CD4-positive, alpha-beta T cell treated with Interleukin-17A for 1 hour (primary cell): ENCODE results near the gene CNIH2.
A peak's percentile ranks its signal among the peaks of the same experiment; 100 is the strongest.

Experiments
- DNase-seq: peaks from one replicate; pipeline ENCODE4 v3.0.0-alpha.2; 2020

CNIH2 gene

DNA sequence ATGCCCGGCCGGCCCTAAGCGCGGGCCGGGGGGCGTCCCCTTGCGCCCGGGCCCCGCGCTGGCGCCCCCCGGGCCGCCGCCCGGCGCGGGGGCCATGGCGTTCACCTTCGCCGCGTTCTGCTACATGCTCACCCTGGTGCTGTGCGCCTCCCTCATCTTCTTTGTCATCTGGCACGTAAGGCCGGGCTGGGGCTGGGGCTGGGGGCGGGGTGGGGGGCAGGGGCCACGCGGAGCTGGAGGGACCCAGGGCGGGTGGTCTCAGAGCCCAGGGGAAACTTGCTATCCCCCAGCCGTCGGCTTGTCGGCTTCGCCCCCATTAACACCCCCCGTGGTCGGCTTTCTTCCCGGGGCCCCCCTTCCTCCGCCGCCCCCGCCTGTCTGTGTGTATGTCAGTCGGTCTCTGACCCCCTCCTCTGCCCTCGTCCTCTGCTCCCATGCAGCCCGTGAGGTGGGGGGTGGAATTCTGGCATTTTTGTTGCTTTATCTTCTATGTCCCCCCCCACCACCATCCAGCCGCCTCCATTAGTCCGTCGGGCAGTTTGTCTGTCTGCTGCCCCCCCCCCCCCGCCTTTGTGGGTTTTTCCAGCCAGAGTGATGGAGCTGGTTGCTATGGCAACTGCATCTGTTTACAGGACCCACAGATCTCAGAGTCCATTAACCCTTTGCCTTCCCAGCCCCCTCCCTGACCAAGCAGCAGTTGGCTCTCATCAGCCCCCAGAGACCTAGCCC lies 552 bp downstream of the CNIH2 start:
- peak; percentile 72 for DNase-seq

DNA sequence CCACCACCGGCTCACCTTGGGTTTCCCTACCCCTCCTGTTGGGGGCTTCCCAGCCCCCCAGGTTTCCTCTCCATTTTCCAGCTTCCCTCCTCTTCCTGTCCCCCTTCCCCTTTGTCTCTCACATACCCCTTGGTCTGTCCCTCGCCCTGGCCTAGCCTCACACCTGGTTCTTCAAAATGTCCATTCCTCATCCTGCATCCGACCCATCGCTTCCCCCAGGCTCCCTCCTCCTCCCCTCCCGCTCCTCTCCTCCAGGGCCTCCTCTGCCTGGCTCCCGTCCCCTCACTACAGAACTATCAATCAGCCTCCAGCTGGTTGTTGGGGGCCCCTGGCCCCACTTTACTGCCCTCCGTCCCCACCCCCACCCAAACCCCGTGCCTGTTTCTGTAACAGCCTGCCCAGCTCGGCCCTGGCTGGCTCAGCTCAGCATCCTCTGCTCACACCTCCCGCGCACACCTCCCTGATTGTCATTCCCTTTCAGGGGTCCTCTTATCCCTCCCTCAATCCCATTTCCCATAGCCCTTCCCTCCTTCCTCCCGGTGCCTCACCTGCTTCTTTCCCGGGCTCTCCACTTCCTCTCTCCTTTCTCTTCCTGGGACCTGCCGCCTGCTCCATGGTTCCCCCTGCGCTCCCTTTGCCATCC lies 1.2 kb downstream of the CNIH2 start:
- DNase-seq = no peak

- DNase-seq = no peak
Observed at GRCh38 chr11:66280428-66280827, 2.5 kb downstream of the CNIH2 start.

GRCh38 chr11:66281001-66281400 lies 3.0 kb downstream of the CNIH2 start:
- no peak for DNase-seq

DNA sequence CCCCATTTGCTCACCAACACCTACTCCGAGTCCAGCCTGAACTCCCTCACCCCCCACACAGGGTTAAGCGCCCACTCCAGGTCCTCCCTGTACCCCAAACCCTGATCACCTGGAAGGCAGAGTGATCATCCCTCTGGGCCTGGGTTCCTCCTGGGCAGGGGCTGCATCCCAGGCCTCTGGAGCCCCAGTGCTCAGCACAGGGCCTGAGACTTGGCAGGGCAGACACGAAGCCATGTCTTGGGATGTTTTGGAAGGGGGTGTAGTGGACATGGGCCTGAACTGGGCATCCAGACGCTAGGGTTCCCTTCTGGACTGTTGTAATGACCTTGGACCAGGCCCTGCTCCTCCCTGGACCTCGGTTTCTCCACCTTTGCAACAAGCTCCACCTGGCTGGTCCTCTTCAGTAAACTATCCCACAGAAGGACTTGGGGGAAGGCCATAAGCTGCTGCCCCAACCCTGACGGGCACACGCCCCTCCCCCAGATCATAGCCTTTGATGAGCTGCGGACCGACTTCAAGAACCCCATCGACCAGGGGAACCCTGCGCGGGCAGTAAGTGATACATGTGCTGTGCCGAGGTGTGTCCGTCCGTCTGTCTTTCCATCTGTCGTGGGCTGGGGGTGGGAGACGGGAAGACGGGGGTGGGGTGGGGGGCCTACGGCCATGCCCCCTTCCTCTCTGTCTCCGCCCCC lies 3.9 kb downstream of the CNIH2 start:
- DNase-seq = no peak

- DNase-seq = peak; percentile 98
Observed at GRCh38 chr11:66282468-66283455, 4.8 kb downstream of the CNIH2 start.

DNA sequence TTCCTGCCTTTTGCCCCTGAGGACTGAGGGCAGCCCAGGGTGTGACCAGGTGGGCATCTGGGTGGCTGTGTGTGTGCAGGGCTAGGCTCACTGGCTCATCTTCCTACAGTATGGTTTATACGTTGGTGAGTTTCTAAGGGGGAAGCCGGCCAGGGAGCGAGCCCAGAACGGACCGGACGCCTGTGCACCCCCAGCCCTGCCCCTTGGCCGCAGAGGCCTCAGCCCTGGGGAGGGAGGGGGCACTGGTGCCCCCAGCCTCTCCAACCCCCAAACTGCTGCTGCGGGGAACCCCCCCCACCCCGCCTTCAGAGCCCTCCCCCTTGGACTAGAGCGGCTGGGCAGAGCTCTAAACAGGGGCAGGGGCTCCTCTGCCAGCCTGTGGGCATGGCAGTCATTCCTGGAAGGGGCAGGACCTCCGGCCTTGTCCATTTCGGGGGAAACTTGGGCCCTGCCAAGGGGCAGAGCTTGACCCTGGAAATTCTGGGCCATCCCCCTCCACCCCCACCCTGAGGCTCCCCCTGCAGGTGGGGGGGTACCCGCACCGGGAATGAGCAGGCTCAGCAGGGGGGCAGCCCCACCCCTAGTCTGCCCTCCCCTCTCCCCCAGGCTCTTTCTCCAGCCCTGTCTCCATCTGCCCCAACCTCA lies 5.6 kb downstream of the CNIH2 start:
- DNase-seq = no peak

DNA sequence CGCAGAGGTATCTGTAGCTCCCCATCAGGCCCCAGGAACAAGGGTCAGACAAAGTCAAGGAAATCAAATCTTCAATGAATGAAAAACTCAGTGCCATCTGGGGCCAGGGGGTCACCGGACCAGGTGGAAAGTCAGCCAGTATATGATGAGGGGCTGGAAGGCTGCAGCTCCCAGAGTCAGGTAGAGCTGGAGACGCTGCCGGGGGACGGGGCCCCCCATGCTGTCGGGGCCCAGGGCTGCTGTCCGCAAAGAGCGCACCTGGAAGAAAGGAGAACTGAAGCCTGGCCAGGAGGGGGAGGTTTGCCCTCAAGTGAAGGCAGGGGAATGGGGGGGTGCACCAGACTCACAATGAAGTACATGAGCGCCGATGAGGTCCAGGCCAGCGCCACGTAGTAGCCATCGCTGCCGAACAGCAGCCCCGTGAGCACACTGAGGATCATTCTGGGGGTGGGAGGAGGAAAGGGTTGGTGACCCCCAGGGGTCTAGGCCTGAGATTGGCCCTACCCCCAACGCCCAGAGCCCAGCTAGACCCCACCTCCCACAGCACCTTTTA lies 6.6 kb downstream of the CNIH2 start:
- DNase-seq = no peak

DNA sequence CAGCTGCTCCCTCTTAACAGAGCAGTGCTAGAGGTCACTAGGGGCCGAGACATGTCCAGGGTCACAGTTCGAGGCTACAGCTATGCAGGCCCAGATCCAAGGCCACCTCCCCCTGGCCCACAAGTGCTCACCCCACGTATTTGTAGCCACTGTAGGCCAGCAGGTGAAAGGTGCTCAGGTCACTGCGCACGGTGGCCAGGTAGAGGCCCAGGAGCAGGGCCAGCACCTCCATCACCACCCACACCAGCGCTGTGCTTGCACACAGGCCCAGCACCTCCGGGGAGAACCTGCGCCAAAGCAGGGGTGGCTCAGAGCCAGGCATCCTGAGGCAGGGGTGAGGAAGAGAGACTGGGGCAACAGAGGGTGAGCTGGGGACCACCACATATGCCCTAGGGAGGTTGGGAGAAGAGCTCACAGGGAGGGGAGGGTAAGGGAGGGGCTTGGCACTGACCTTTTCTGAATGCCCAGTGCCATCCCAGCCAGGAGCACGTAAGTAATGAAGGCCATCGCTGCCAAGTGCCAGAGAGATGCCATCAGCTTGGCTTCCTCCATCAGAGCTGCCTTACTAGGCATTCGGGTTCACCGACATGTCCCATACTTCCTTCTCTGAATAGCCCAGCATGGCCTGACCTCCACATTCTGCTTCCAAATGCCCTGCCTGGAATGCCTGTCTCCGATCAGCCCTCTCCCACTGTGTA lies 7.4 kb downstream of the CNIH2 start:
- no peak for DNase-seq

DNA sequence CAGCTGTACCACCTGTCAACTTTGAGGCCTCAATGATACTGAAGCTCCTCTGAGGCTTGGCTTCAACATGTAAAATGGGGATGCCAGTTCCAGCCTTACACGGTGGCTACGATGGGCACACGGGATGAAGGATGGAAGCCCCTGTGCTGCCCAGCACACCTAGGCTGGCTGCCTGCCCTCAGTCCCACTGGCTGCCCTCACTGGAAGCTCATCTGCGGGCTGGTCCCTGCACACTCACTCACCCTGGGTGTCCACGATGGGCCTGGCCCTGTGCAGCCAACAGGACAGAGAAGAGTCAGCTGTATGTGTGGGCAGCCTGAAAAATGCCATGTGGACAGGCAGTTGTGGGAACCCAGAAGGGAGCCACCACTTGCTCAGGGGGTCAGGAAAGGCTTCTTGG lies 8.7 kb downstream of the CNIH2 start:
- no peak for DNase-seq

DNA sequence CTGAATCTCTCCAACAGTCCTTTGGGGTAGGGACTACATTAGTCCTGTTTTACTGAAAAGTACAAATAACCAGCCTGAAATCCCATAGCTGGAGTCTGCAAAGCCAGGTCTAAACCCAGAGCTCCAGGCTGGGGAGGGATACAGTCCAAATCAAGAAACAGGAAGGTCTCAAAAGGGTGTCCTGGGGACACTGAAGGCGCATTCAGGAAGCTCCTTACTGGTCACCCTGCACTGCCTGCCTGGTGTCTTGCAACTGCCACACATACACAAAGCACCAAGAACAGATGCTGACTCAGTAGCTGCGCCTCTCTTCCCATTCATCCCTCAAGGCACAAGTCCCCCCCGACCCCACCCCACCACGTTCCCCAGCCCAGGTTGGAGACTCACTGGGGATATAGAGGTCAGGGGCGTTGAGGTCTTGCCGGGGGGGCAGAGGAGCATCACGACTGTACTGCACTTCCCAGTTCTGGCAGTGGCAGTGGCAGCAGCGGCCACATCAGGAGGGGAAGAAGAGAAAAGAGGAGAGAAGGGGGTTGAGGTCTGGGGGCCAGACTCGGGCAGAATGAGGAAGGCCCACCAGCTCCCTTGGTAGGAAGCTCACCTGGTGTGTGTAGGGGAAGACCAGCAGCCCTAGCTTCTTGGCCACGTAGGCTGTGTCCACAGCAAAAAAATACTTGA lies 9.4 kb downstream of the CNIH2 start:
- no peak for DNase-seq

GRCh38 chr11:66287889-66288670 lies 10.1 kb downstream of the CNIH2 start:
- no peak for DNase-seq

DNA sequence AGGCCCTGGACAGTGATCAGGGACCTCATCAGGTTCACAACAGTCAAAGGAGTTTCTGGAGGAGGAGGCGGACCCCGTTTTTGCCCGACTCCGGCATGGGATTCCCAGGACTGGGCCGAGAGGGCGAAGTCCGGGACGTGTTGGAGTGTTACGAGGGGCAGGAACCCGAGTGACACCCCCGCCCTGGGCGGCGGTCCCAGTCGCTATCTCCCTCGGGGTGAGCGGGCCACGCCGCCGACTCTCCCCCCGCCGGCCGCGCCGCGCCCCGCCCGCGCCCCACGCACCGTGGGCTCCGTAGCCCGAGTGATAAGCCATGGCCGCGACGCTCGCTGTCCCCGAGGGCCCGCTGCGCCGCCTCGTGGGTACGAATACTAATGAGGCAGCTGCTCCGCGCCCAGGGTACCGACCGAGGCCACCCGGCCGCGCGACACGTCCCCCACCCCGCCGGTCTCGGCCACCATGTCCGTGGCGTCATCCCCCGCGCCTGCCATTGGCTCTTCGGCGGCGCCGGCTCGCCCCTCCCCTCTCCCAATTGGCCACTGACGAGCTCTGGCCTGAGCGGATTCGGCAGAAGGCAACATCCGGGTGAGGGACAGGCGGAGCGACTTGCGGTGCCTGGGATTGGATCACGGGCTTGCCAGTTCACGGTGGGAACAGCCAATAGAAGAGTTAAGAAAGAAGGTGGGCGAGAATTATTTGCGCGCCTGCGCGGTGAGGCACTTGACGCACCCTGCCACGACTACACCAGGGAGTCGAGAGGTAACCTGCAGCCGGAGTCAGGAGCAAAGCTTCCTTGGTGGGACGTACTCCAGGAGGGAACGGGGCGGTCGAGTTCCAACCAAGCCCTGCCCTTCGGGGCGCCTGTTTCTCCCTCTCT lies 10.9 kb downstream of the CNIH2 start, which contains the start of gene YIF1A:
Gene YIF1A (minus strand): TSS at position 473 of the 877 bp plus-strand sequence. CDS start 158 bp downstream, at position 315.
- peak; percentile 100 for DNase-seq

DNA sequence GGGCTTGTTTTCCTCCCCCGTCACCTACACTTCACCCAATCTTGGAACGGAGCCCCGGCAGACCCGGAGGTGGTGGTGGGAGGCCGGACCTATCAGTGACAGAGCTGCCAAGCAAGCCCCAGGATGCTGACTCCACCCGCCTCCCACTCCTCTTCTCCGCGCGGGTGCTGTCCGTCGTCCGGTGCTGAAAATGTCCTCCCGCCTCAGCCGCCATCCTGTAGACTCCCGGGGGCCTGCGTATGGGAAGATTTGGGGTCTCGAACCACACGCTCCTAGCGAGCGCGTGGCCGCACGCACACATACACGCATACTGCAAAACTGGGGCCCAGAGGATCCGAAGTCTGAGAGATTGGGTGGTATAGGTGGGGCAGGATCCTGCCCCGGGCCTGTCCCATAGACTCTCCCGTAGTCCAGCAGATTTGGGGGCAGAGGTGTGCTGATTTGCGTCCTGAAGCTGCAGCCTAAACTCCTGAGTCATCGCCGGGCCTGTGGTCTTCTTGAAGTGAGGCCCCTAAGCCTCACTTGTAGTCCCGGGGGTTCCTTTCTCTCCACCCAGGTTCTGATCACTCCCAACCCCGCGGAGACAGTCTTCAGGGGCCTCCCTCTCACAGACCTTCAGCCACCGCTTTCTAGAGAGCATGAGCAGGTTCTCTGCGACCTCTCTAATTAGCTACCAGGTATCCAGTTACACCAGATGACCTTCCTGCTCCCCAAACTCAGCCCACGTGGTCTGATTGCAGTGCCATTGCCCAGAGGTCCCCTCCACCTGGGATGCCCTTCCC lies 11.8 kb downstream of the CNIH2 start:
- no peak for DNase-seq

- DNase-seq = no peak
Observed at GRCh38 chr11:66290330-66290621, 12.3 kb downstream of the CNIH2 start.

DNA sequence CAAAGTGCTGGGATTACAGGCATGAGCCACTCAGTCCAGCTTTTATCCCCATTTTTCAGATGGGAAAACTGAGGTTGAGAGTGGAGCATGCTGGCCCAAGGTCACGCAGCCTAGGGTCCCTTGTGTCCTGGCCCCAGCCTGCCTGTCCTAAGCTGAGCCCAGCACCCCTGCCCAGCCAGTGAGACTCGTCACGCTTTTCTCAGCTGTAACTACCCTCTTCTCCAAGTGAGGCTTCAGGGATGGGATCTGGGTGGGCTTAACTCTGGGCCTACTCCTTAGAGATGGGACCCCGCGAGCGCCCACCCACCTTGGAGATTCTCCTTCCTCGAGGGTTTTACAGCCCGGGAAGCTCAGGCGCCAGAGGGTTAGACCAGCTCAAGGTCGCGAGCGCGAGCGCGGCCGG lies 13.3 kb downstream of the CNIH2 start:
- DNase-seq = no peak

DNA sequence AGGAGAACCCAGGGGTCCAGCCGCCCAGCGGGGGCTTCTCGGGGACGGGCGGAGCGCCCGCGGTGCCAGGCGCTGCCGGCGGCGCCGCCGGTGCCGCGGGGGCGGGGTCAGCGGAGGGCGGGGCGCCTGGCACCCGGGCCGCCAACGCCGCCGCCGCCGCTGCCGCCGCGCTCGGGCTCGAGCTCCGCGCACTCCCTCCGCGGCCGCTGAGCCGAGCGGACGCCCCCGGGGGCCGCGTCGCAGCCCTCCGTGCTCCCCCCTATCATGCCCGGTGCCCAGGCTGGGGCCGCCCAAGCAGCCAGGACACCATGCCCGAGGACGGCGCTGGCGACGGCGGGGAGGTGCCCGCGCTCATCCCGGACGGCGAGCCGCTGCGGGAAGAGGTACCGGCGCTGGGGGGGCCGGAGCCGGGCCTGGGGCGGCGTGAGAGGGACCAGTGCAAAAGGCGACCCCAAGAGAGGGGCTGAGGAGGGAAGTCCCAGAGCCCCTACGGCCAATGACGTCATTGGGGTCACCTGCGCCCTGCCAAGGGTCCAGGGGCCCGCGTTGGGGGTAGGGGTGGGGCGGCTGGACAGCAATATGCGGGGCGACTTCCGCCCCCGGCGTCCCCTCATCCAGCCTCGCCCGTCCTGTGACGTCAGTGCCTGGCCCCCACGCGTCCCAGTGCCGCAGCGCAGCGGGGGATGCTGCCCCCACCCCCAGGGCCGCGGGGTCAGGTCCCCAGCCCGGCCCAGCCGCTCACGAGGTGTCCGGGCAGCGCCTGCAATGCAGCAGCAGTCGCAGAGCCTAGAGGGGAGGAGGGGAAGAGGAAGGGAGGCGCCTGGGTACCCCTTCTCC lies 13.9 kb downstream of the CNIH2 start, which contains the start of gene TMEM151A:
Gene TMEM151A (plus strand): TSS at position 189 of the 837 bp plus-strand sequence. CDS start 120 bp downstream, at position 309.
- no peak for DNase-seq
